ENCODE data around the gene SLC37A2. TPM values are rescaled to one million over a fixed set of nuclear protein-coding genes. Genes with fewer than 3 reads are reported as not detected.

Gene SLC37A2
- total and polyA plus RNA-seq, 7 donors = 1.2 to 14.1 (median 5.8) TPM

DNA sequence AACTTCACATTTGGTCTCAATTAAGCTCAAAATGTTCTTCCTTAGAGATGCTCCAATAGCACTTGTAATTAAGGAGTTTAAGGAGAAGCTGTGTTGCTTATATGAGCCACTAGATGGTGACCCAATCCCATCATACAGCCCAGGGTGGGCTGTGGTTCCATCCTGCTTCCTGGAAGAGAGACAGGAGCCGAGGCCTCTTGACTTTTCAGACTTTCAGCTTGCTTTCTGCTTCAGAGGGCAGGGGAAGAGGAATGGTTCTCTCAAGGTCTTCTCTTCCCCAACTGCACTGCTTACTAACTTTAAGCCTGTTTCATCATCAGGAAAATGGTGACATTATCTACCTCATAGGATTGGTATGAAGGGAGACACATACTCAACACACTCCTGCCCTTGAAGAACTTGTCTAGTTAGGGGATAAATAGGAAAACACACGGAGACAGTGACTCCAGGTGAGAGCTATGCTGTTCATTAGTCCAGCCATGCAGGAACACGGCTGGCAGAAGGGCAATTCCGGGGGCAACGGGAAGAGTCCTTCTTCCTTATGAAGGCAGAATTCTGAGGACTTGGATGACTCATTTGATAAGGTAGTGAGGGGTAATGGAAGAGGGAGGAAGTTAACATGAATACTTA is 28.3 kb downstream of the SLC37A2 start:
- Histone ChIP-seq H3K9me3 (no peaks in the 10 kb centered on the region), H3K4me1 (peaks cover 0 to 7% (median 3%) of the 10 kb centered on the region in 4 donors), H3K27ac (no peak overlapping the region), H3K27me3 (no peaks in the 10 kb centered on the region), H3K36me3 (peaks cover 0 to 8% (median 2%) of the 10 kb centered on the region in 4 donors), H3K4me3 (no peak overlapping the region)
- TF ChIP-seq, protein P1, sequence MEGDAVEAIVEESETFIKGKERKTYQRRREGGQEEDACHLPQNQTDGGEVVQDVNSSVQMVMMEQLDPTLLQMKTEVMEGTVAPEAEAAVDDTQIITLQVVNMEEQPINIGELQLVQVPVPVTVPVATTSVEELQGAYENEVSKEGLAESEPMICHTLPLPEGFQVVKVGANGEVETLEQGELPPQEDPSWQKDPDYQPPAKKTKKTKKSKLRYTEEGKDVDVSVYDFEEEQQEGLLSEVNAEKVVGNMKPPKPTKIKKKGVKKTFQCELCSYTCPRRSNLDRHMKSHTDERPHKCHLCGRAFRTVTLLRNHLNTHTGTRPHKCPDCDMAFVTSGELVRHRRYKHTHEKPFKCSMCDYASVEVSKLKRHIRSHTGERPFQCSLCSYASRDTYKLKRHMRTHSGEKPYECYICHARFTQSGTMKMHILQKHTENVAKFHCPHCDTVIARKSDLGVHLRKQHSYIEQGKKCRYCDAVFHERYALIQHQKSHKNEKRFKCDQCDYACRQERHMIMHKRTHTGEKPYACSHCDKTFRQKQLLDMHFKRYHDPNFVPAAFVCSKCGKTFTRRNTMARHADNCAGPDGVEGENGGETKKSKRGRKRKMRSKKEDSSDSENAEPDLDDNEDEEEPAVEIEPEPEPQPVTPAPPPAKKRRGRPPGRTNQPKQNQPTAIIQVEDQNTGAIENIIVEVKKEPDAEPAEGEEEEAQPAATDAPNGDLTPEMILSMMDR (IDR thresholded peaks at IDR 0.05) = peak; percentile 34 to 58 (median 48)
- TF ChIP-seq POLR2AphosphoS5 (IDR thresholded peaks at IDR 0.05) = no peak
- 61 to 62% methylated on average over 5 of the region's 5 CpGs for WGBS, 2 donors
- peak; percentile 62 for DNase-seq
- intact Hi-C loops (cut with DNase I) = loop anchor here (5.0 kb wide), 1 partner anchor 311 kb away; no protein-coding TSS in a partner anchor

DNA sequence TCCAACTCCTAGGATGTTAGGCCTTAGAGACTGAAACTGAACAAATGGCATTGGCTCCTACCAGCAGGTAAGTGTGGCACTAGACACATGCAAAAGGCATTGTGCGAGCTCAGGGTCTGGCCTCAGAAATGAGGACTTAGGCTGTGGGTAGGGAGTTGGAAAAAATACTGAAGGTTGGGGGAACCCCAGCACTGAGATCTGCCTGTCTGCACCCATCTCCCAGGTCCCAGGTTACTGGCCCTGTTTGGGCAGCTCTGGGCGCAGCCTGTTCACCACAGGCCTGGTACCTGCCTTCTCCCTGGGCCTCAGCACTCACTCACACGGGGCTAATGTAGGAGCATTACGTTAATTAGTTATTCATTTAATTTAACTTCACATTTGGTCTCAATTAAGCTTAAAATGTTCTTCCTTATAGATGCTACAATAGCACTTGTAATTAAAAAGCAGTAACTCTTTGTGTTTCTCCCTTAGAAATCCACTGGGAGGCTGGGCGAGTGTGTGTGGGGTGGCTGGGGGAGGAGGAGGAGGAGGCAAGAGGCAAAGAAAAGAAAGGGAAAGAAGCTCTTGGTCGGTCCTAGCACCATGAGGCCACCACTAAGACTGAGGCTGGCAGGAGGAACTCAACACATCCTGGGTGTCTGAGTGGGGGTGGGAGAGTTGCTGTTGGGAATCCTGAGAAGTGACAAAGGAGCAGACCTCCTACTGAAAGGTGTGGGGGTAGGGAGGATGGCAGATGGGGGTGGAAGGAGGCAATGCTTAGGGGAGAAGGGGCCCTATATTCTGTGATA is 29.0 kb downstream of the SLC37A2 start:
- intact Hi-C loops (cut with DNase I) = loop anchor here (2.0 to 5.0 kb wide), 2 partner anchors 49 to 310 kb away; no protein-coding TSS in a partner anchor
- WGBS, 2 donors = 87 to 92% methylated on average over 6 of the region's 6 CpGs
- no peak overlapping the region for H3K27ac ChIP-seq

DNA sequence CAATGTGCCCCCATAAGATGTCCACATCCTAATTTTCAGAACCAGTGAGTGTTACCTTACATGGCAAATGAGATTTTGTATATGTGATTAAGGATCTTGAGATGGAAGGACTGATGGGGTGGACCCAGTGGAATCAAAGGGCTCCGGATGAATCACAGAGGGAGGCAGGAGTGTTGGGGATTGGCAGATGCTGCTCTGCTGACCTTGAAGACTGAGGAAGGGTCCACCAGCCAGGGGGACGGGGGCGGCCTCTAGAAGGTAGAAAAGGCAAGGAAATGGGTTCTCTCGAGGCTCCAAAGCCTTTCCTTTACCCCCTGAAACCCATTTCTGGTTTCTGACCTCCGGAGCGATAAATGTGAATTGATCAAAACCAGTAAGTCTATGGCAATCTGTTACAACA is 29.6 kb downstream of the SLC37A2 start:
- peaks cover 0 to 7% (median 3%) of the 10 kb centered on the region in 4 donors for H3K4me1 ChIP-seq
- TF ChIP-seq EP300 (IDR thresholded peaks at IDR 0.05) (no peak), POLR2A (IDR thresholded peaks at IDR 0.05) (no peak), POLR2AphosphoS5 (IDR thresholded peaks at IDR 0.05) (no peak)
- TF ChIP-seq, protein P1 (IDR thresholded peaks at IDR 0.05) = no peak
- no peaks in the 10 kb centered on the region for H3K27me3 ChIP-seq
- WGBS, 2 donors = 86 to 94% methylated on average over 6 of the region's 6 CpGs
- H3K9me3 ChIP-seq = no peaks in the 10 kb centered on the region
- H3K36me3 ChIP-seq = peaks cover 0 to 21% (median 9%) of the 10 kb centered on the region in 4 donors
- intact Hi-C loops (cut with DNase I) = loop anchor here (2.0 to 5.0 kb wide), 2 partner anchors 48 to 310 kb away; no protein-coding TSS in a partner anchor
- H3K27ac ChIP-seq = no peak overlapping the region
- DNase-seq = no peak
- no peak overlapping the region for H3K4me3 ChIP-seq

More for the DNA sequence above, 29.0 kb downstream of the SLC37A2 start:
- DNase-seq = no peak
- H3K36me3 ChIP-seq = peaks cover 0 to 15% (median 3%) of the 10 kb centered on the region in 4 donors
- H3K4me3 ChIP-seq = no peak overlapping the region
- no peaks in the 10 kb centered on the region for H3K27me3 ChIP-seq
- no peaks in the 10 kb centered on the region for H3K9me3 ChIP-seq
- peaks cover 0 to 7% (median 3%) of the 10 kb centered on the region in 4 donors for H3K4me1 ChIP-seq
- TF ChIP-seq POLR2A (IDR thresholded peaks at IDR 0.05) (no peak), POLR2AphosphoS5 (IDR thresholded peaks at IDR 0.05) (no peak), EP300 (IDR thresholded peaks at IDR 0.05) (no peak)
- TF ChIP-seq, protein P1 (IDR thresholded peaks at IDR 0.05) = no peak

DNA sequence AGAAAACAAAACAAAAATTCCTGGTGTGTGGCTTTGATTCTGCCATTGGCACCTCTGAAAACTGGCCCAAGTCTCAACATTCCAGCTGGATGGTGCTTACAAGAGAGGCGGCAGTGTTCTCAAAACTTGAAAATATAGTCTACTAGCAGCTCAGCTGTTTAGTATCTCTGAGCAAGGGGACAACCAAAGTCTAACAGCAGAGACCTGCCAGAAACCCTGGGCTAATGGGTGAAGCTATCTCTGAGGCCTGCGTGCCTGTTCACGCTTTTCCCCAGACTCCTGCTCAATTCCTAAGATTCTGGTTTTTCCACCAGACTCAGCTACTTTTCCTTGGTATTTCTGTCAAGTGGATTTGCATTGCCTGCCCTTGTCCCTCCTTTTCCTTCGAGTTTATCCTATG is 30.4 kb downstream of the SLC37A2 start:
- 87 to 94% methylated on average over 4 of the region's 4 CpGs for WGBS, 2 donors

More for the DNA sequence above, 30.4 kb downstream of the SLC37A2 start:
- Histone ChIP-seq H3K4me1 (peaks cover 0 to 7% (median 3%) of the 10 kb centered on the region in 4 donors), H3K27ac (no peak overlapping the region), H3K4me3 (no peak overlapping the region), H3K9me3 (no peaks in the 10 kb centered on the region), H3K36me3 (peaks cover 0 to 27% (median 11%) of the 10 kb centered on the region in 4 donors), H3K27me3 (no peaks in the 10 kb centered on the region)
- TF ChIP-seq, protein P1 (IDR thresholded peaks at IDR 0.05) = no peak
- TF ChIP-seq POLR2AphosphoS5 (IDR thresholded peaks at IDR 0.05) (no peak), EP300 (IDR thresholded peaks at IDR 0.05) (no peak), POLR2A (IDR thresholded peaks at IDR 0.05) (no peak)
- no peak for DNase-seq
- intact Hi-C loops (cut with DNase I) = loop anchor here (2.0 to 5.0 kb wide), 2 partner anchors 47 to 309 kb away; no protein-coding TSS in a partner anchor
